Chondrocyte (in vitro differentiated cells): ENCODE measurements around the gene CENPC. TPM values are rescaled to one million over a fixed set of nuclear protein-coding genes. Genes with fewer than 3 reads are reported as not detected.
A peak's percentile ranks its signal among the peaks of the same experiment; 100 is the strongest.
"Not testable (repeated sequence)": the region's sequence is repeated elsewhere in the genome, so short reads cannot be mapped to it uniquely, and the experiment has no call there.

ENCODE experiments used
- DNase-seq: peaks from one replicate; pipeline ENCODE4 v3.0.0; 2021; ENCODE audit warnings: mixed read lengths, low spot score
- H3K27ac Mint-ChIP-seq: one replicate; pipeline ENCODE4 v1.8.0; 2021; ENCODE audit warnings: mild to moderate bottlenecking, moderate library complexity, mixed read lengths; ENCODE audit not compliant: unreplicated experiment
- H3K27me3 Mint-ChIP-seq: 2 replicates; pipeline ENCODE4 v1.8.0; 2021; ENCODE audit warnings: low read depth, mixed read lengths
- H3K36me3 Mint-ChIP-seq: 2 replicates; pipeline ENCODE4 v1.8.0; 2021; ENCODE audit warnings: low read depth, mixed read lengths
- H3K4me1 Mint-ChIP-seq: 2 replicates; pipeline ENCODE4 v1.8.0; 2021; ENCODE audit warnings: low read depth, mild to moderate bottlenecking, mixed read lengths
- H3K4me3 Mint-ChIP-seq: one replicate; pipeline ENCODE4 v1.8.0; 2021; ENCODE audit warnings: mild to moderate bottlenecking, moderate library complexity, mixed read lengths; ENCODE audit not compliant: unreplicated experiment
- H3K9me3 Mint-ChIP-seq: 2 replicates; pipeline ENCODE4 v1.8.0; 2021; ENCODE audit warnings: low read depth, mixed read lengths
- total RNA-seq: library from RNA; stranded (reverse); gene quantifications from 3 replicates; pipeline ENCODE4 v1.2.1, GENCODE V29; 2021
- TF ChIP-seq, protein P1 (sequence below): fragments of 200-600 bp; sonication (generic); IDR thresholded peaks from 2 replicates; pipeline ENCODE4 v1.5.0; 2021; ENCODE audit warnings: antibody characterized with exemption, mild to moderate bottlenecking, moderate library complexity

The CENPC gene
- total RNA-seq, 1 donor from 2014 or later = 9.7 TPM

DNA sequence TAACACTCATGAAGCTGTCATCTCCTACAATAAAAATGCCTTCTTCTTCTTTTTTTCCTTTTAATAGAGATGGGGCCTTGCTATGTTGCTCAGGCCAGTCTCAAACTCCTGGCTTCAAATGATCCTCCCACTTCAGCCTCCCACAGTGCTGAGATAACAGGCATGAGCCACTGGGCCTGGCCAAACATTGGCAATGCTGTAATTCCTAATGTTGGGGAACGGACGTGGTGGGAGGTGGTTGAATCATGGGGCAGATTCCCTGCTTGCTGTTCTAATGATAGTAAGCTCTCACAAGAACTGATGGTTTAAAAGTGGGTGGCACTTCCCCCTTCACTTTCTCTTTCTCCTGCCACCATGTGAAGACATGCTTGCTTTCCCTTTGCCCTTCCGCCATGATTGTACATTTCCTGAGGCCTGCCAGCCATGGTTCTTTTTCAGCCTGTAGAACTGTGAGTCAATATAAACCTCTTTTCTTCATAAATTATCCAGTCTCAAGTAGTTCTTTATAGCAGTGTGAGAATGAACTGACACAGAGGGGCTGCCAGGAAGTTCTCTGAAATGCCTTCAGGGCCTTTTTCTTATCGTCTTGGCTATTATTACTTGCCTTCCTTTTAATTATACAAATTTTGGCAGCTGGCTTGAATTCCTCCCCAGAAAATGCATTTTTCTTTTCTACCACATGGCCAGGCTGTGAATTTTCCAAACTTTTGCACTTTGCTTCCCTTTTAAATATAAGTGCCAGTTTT is 93.0 kb downstream of the CENPC start:
- TF ChIP-seq, protein P1, sequence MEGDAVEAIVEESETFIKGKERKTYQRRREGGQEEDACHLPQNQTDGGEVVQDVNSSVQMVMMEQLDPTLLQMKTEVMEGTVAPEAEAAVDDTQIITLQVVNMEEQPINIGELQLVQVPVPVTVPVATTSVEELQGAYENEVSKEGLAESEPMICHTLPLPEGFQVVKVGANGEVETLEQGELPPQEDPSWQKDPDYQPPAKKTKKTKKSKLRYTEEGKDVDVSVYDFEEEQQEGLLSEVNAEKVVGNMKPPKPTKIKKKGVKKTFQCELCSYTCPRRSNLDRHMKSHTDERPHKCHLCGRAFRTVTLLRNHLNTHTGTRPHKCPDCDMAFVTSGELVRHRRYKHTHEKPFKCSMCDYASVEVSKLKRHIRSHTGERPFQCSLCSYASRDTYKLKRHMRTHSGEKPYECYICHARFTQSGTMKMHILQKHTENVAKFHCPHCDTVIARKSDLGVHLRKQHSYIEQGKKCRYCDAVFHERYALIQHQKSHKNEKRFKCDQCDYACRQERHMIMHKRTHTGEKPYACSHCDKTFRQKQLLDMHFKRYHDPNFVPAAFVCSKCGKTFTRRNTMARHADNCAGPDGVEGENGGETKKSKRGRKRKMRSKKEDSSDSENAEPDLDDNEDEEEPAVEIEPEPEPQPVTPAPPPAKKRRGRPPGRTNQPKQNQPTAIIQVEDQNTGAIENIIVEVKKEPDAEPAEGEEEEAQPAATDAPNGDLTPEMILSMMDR = no peak
- Mint-ChIP-seq H3K9me3 (peaks cover 8% of the 10 kb centered on the region), H3K27me3 (no peaks in the 10 kb centered on the region), H3K27ac (peak overlapping the region; percentile 38), H3K4me1 (peaks cover 11% of the 10 kb centered on the region), H3K36me3 (peaks cover 12% of the 10 kb centered on the region), H3K4me3 (no peak overlapping the region)
- DNase-seq = no peak

DNA sequence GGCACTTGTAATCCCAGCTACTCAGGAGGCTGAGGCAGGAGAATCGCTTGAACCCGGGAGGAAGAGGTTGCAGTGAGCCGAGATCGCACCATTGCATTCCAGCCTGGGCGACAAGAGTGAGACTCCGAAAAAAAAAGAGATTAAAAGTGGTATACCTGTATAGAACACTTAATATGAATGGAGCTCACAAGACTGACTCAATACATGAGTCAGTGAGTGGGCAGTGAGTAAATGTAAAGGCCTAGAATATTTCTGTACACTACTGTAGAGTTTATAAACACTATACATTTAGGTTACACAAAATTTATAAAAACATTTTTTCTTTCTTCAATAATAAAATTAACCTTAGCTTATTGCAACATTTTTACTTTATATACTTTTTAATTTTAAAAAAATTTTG is 93.8 kb downstream of the CENPC start:
- DNase-seq = no peak
- peaks cover 9% of the 10 kb centered on the region for H3K36me3 Mint-ChIP-seq
- H3K4me1 Mint-ChIP-seq = peaks cover 11% of the 10 kb centered on the region
- TF ChIP-seq, protein P1 = no peak
- H3K27me3 Mint-ChIP-seq = no peaks in the 10 kb centered on the region
- no peak overlapping the region for H3K4me3 Mint-ChIP-seq
- H3K9me3 Mint-ChIP-seq = peaks cover 5% of the 10 kb centered on the region
- no peak overlapping the region for H3K27ac Mint-ChIP-seq

DNA sequence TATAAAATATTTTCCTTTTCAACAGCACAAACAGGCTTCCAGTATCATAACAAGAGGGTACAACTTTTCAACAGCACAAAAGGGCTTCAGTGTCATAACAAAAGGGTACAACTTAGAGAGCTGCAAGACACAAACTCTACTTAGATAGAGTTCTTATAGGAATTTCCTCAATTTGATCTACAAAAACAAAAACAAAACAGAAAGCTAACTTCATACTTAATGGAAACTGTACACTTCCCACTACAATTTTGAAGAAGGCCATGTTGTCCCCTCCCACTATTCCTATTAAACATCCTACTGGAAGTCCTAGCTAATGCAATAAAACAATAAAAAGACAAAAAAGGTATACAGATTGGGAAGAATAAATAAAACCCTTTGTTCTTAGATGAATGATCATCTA is 96.7 kb downstream of the CENPC start:
- peaks cover 4% of the 10 kb centered on the region for H3K36me3 Mint-ChIP-seq
- DNase-seq = no peak
- peaks cover 5% of the 10 kb centered on the region for H3K9me3 Mint-ChIP-seq
- TF ChIP-seq, protein P1 = no peak
- no peak overlapping the region for H3K27ac Mint-ChIP-seq
- no peak overlapping the region for H3K4me3 Mint-ChIP-seq
- peaks cover 11% of the 10 kb centered on the region for H3K4me1 Mint-ChIP-seq
- no peaks in the 10 kb centered on the region for H3K27me3 Mint-ChIP-seq

DNA sequence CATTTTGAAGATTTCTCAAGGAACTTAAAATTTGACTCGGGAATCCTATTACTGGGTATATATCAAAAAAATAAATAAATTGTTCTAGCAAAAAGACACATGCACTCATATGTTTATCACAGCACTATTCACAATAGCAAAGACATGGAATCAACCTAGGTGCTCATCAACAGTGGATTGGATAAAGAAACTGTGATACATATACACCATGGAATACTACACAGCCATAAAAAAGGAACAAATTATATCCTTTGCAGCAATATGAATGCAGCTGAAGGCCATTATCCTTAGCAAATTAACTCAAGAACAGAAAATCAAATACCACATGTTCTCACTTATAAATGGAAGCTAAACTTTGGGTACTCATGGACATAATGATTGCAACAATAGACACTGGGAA is 97.4 kb downstream of the CENPC start:
- no peak overlapping the region for H3K27ac Mint-ChIP-seq
- H3K4me3 Mint-ChIP-seq = no peak overlapping the region
- H3K36me3 Mint-ChIP-seq = peaks cover 3% of the 10 kb centered on the region
- peaks cover 8% of the 10 kb centered on the region for H3K4me1 Mint-ChIP-seq
- peaks cover 5% of the 10 kb centered on the region for H3K9me3 Mint-ChIP-seq
- DNase-seq = no peak
- no peaks in the 10 kb centered on the region for H3K27me3 Mint-ChIP-seq
- TF ChIP-seq, protein P1 = no peak

DNA sequence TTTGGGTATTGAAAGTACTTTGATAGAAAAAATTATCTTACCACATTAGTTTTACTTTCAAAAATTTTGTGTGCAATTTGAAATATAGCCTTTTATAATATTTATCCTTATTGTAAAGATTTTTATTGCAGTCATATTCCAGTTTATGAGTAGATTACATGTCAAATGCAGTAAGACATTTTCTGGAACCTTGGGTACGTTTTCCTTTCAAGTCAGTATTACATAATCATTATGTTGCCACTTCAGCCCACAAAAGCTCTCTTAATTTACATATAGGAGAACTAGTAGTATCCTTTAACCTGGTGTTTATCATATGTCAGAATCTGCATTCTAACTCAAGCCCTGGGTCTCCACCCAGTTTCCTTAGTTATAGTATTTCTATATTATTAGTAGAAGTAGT is 98.5 kb downstream of the CENPC start:
- DNase-seq = no peak
- no peaks in the 10 kb centered on the region for H3K4me1 Mint-ChIP-seq
- H3K36me3 Mint-ChIP-seq = peaks cover 7% of the 10 kb centered on the region
- TF ChIP-seq, protein P1 = no peak
- H3K27ac Mint-ChIP-seq = no peak overlapping the region
- no peak overlapping the region for H3K4me3 Mint-ChIP-seq
- peaks cover 5% of the 10 kb centered on the region for H3K9me3 Mint-ChIP-seq
- no peaks in the 10 kb centered on the region for H3K27me3 Mint-ChIP-seq

DNA sequence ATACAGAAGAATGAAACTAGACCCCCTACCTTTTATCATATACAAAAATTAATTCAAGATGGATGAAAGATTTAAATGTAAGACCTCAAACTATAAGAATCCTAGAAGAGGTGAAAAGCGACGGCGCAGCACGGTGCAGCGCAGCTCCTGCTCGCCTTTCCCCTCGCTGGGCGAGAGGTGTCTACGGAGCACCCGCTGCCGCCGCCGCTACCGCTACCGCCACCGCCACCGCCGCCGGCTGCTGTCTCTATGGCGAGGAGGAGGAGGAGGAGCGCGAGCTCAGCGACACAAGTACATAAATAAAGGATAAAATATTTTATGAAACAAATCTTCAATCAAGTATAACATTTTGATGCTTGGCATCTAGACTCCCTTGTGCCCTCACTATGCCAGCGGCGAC is 99.4 kb downstream of the CENPC start:
- H3K9me3 Mint-ChIP-seq, H3K27ac Mint-ChIP-seq, H3K27me3 Mint-ChIP-seq, DNase-seq, H3K4me3 Mint-ChIP-seq, H3K4me1 Mint-ChIP-seq, H3K36me3 Mint-ChIP-seq: not testable (repeated sequence)
